Lung (tissue), 12 donors: ENCODE results near the gene TALDO1. TPM values are rescaled to one million over a fixed set of nuclear protein-coding genes. Genes with fewer than 3 reads are reported as not detected.

ENCODE experiments used
- ATAC-seq: fragments of 200-7000 bp; cut with Tn5 transposase; one replicate; pipeline ENCODE4 v1.9.1; 2020; ENCODE audit warnings: moderate number of reproducible peaks; ENCODE audit not compliant: insufficient read depth, low FRiP score
- DNase-seq, 3 donors: peaks; one replicate each; pipeline ENCODE4 v3.0.0-alpha.2; 2013 to 2017
- H3K27ac ChIP-seq, 2 donors: one replicate each; pipeline ENCODE4 v1.5.1; 2013; ENCODE audit warnings: mild to moderate bottlenecking in 2 of 2, moderate library complexity in 2 of 2, control low read depth in 1 of 2, inconsistent platforms in 1 of 2, low read depth in 1 of 2, low read length in 1 of 2
- H3K27me3 ChIP-seq, 3 donors: one replicate each; pipeline ENCODE4 v1.5.1; 2013; ENCODE audit warnings: low read length in 2 of 3; ENCODE audit not compliant: control insufficient read depth in 3 of 3, insufficient read depth in 3 of 3
- H3K36me3 ChIP-seq, 4 donors: one replicate each; pipeline ENCODE4 v1.5.1; 2013; ENCODE audit warnings: low read length in 4 of 4, mild to moderate bottlenecking in 1 of 4, moderate library complexity in 1 of 4; ENCODE audit not compliant: control insufficient read depth in 4 of 4, insufficient read depth in 4 of 4
- H3K4me1 ChIP-seq, 5 donors: one replicate each; pipeline ENCODE4 v1.5.1; 2013; ENCODE audit warnings: low read length in 5 of 5, mild to moderate bottlenecking in 2 of 5, moderate library complexity in 1 of 5; ENCODE audit not compliant: control insufficient read depth in 5 of 5, insufficient read depth in 5 of 5
- H3K4me3 ChIP-seq: one replicate; pipeline ENCODE4 v1.5.1; 2013; ENCODE audit warnings: mild to moderate bottlenecking, control low read depth, moderate library complexity
- H3K9ac ChIP-seq, 2 donors: one replicate each; pipeline ENCODE4 v1.5.1; 2013; ENCODE audit warnings: low read length in 2 of 2, control low read depth in 1 of 2; ENCODE audit not compliant: insufficient read depth in 1 of 2
- H3K9me3 ChIP-seq, 4 donors: one replicate each; pipeline ENCODE4 v1.5.1; 2013; ENCODE audit warnings: low read length in 3 of 4, mild to moderate bottlenecking in 1 of 4, moderate library complexity in 1 of 4; ENCODE audit not compliant: control insufficient read depth in 4 of 4, insufficient read depth in 3 of 4
- CTCF ChIP-seq: IDR thresholded peaks from 2 replicates; pipeline ENCODE4 v1.5.1; 2012; ENCODE audit warnings: mild to moderate bottlenecking; ENCODE audit errors: control extremely low read depth, extremely low read depth
- WGBS, 2 donors: extraction: QIAGEN DNeasy Blood & Tissue Kit; methylation state at CpG; one replicate each; pipeline ENCODE4 v1.1.7; 2013; 5-methylcytosine and 5-hydroxymethylcytosine counted together
- polyA plus RNA-seq, 2 donors: library from polyadenylated mRNA; stranded (reverse); fragments of 200-250 nt; gene quantifications; one replicate each; pipeline ENCODE4 v1.2.1, GENCODE V29; 2013
- total RNA-seq, 2 donors: library from RNA; depleted of rRNA in 1 of 2; stranded (reverse); fragments of >200 nt in 1 of 2; gene quantifications; one replicate each; pipeline ENCODE4 v1.2.1, GENCODE V29; 2014 to 2021
- donor health status: control.
- donor health status: control.
- donor health status: Bipolar disorder and iron deficiency.
- donor health status: healthy.
- donor health status: DM: yes; HTN: yes; CAD: no.

The TALDO1 gene
- total and polyA plus RNA-seq, 4 donors, result 128 to 311 (median 239) TPM

DNA sequence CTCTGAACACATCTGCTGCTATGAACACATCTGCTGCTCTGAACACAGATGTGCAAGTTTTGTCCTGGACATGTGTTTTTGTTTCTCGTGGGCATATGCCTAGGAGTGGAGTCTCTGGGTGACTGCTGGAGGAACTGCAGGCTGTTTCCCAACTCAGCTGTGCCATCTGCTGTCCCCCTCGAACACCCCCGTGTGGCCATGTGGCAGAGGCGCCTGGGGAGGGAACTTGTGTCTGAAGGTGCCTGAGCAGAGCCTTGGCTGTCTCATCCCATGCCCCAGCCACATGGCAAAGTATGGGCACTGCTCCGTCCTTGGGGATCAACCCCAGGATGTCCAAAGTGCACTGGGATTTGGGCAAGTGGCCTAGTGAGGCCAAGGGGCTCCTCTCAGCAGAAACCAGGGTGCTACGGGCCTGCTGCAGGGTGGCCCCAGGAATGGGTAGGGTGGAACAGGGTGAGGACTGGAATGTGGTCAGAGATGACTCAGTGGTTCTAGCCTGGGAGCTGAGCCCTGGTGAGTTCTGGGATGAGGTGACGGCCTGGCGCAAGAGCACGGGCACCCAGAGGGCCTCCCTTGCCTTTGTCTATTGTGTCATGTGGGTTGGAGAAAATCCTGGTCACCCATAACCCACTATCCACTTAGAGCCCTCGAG is 15.3 kb downstream of the TALDO1 start:
- WGBS, 2 donors, result 49 to 51% methylated on average over 10 of the region's 10 CpGs
- Histone ChIP-seq H3K27me3 (no peaks in the 10 kb centered on the region), H3K9me3 (no peaks in the 10 kb centered on the region), H3K27ac (peak overlapping the region in 1 of 2 donors; percentile 50), H3K9ac (no peak overlapping the region), H3K36me3 (peaks cover 21 to 65% (median 43%) of the 10 kb centered on the region in 4 donors), H3K4me3 (no peak overlapping the region), H3K4me1 (no peaks in the 10 kb centered on the region)
- no peak for DNase-seq
- no peak for TF ChIP-seq CTCF
- peak; percentile 64 for ATAC-seq

- H3K4me3 ChIP-seq, result no peak overlapping the region
- peaks cover 21 to 65% (median 41%) of the 10 kb centered on the region in 4 donors for H3K36me3 ChIP-seq
- WGBS, 2 donors, result 76 to 88% methylated on average over 15 to 24 of the region's 24 CpGs
- no peaks in the 10 kb centered on the region for H3K9me3 ChIP-seq
- peak overlapping the region in 1 of 2 donors; percentile 50 for H3K27ac ChIP-seq
- DNase-seq, result no peak
- ATAC-seq, result peak; percentile 54
- no peaks in the 10 kb centered on the region for H3K4me1 ChIP-seq
- no peaks in the 10 kb centered on the region for H3K27me3 ChIP-seq
- TF ChIP-seq CTCF, result no peak
- no peak overlapping the region for H3K9ac ChIP-seq
These were observed 15.8 kb downstream of the TALDO1 start for GRCh38 chr11:763073-763463.

DNA sequence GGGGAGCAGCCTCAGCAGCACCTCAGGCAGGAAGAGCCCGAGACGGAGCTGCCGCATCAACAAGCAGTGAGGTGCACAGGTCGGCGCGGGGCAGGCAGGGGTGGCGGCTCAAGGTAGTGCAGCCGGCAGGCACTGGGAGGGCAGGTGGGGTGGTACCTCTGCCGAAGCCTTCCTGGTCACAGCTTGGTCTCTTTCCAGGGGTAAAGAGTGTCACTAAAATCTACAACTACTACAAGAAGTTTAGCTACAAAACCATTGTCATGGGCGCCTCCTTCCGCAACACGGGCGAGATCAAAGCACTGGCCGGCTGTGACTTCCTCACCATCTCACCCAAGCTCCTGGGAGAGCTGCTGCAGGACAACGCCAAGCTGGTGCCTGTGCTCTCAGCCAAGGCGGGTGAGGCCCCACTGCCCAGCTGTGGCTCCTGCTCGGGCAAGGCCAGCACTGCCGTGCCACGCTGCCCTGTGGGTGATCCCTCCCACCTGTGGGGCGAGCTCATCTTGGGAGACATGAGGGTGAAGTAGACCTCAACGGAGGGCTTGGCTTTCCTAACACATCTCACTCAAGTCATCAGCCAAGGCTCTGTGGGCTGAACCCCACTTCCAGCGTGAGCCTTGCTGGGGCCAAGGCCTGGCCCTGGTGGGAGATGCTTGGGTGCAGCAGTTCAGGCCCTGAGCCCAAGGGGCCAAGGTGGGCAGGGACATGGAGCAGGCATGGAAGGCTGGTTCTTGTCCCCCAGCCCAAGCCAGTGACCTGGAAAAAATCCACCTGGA is 16.5 kb downstream of the TALDO1 start:
- ATAC-seq, result no peak

More for the DNA sequence above, 16.5 kb downstream of the TALDO1 start:
- Histone ChIP-seq H3K27me3 (no peaks in the 10 kb centered on the region), H3K9ac (no peak overlapping the region), H3K27ac (peak overlapping the region in 1 of 2 donors; percentile 32), H3K4me1 (no peaks in the 10 kb centered on the region), H3K9me3 (no peaks in the 10 kb centered on the region), H3K4me3 (no peak overlapping the region), H3K36me3 (peaks cover 21 to 63% (median 41%) of the 10 kb centered on the region in 4 donors)
- no peak for TF ChIP-seq CTCF
- WGBS, 2 donors, result 88 to 91% methylated on average over 22 of the region's 22 CpGs
- no peak for DNase-seq
